ENCODE results near the gene KRT34.

Gene KRT34

DNA sequence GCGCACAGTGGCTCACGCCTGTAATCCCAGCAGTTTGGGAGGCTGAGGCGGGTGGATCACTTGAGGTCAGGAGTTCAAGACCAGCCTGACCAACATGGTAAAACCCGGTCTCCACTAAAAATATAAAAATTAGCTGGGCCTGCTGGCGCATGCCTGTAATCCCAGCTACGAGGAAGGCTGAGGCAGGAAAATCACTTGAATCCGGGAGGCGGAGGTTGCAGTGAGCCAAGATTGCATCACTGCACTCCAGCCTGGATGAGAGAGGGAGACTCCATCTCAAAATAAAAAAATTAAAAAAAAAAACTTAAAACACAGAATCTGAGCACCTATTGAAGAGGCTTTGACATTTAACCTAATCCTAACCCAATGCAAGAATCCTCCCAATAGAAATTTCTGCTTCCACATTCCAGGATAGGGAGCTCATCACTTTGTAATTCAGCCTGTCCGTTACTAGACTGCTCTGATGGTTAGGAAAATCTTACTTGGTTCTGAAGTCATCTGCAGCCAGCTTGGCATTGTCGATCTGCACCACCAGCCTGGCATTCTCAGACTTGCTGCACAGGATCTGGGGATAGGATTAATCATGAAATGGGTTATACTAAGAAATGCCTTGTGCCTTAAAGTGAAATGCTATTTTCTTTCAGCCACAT is 14.6 kb downstream of the KRT34 start:
- TF ChIP-seq FOXP2 (optimal IDR thresholded peaks at IDR 0.05; ENCODE audit: borderline replicate concordance, extremely low read depth, extremely low read length, insufficient read depth): no peak

DNA sequence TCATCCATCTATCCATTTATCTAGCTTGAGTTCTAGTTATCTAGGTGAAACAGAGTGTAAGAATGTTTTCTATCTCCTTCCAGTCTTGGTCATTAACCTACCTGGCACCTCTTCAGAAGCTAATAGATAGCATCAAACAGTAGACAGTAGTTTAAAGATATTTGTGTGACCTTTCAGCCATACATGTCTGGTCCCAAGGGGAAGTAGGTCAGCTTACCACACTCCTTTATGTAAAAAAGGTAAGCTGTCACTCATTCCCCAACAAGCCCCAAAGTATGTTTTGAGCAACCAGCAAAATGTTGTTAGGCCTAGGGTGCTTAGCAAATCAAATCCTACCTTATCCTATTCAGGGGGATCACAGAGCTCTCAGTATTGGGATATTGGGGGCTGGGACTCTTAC is 16.0 kb downstream of the KRT34 start:
- TF ChIP-seq, protein P1, sequence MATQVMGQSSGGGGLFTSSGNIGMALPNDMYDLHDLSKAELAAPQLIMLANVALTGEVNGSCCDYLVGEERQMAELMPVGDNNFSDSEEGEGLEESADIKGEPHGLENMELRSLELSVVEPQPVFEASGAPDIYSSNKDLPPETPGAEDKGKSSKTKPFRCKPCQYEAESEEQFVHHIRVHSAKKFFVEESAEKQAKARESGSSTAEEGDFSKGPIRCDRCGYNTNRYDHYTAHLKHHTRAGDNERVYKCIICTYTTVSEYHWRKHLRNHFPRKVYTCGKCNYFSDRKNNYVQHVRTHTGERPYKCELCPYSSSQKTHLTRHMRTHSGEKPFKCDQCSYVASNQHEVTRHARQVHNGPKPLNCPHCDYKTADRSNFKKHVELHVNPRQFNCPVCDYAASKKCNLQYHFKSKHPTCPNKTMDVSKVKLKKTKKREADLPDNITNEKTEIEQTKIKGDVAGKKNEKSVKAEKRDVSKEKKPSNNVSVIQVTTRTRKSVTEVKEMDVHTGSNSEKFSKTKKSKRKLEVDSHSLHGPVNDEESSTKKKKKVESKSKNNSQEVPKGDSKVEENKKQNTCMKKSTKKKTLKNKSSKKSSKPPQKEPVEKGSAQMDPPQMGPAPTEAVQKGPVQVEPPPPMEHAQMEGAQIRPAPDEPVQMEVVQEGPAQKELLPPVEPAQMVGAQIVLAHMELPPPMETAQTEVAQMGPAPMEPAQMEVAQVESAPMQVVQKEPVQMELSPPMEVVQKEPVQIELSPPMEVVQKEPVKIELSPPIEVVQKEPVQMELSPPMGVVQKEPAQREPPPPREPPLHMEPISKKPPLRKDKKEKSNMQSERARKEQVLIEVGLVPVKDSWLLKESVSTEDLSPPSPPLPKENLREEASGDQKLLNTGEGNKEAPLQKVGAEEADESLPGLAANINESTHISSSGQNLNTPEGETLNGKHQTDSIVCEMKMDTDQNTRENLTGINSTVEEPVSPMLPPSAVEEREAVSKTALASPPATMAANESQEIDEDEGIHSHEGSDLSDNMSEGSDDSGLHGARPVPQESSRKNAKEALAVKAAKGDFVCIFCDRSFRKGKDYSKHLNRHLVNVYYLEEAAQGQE (IDR thresholded peaks at IDR 0.05; ENCODE audit: insufficient read depth in 1 of 2, low read depth in 2 of 2, low read length in 2 of 2): no peak
- TF ChIP-seq FOXP2 (optimal IDR thresholded peaks at IDR 0.05; ENCODE audit: borderline replicate concordance, extremely low read depth, extremely low read length, insufficient read depth) (no peak), TAF1 (IDR thresholded peaks at IDR 0.05; ENCODE audit: borderline replicate concordance, insufficient read depth, low read length) (no peak), SIN3A (IDR thresholded peaks at IDR 0.05; ENCODE audit: borderline replicate concordance, insufficient read depth, low read length) (no peak), POLR2AphosphoS5 (IDR thresholded peaks at IDR 0.05; ENCODE audit: low read depth, low read length) (no peak)

DNA sequence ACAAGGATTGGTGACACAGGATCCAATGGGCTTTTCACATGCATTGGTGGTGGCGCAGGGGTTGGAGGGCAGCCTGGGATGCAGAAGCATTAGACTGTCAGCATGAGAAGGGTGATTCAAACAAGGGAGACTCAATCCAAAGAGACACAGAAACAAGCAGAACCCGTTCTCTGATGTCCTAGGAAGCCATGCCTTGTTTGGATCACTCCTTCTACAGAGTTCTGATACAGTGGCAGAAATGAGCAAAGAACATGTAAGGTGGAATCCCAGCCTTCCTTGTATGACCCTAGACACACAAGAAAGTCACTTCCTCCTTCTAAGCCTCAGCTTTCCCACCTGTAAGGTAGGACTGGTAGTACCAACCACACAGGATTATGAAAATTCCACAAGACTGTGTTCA is 18.2 kb downstream of the KRT34 start:
- TF ChIP-seq, protein P1 (IDR thresholded peaks at IDR 0.05; ENCODE audit: insufficient read depth in 1 of 2, low read depth in 2 of 2, low read length in 2 of 2): no peak
- TF ChIP-seq SIN3A (IDR thresholded peaks at IDR 0.05; ENCODE audit: borderline replicate concordance, insufficient read depth, low read length) (no peak), TAF1 (IDR thresholded peaks at IDR 0.05; ENCODE audit: borderline replicate concordance, insufficient read depth, low read length) (no peak), FOXP2 (optimal IDR thresholded peaks at IDR 0.05; ENCODE audit: borderline replicate concordance, extremely low read depth, extremely low read length, insufficient read depth) (no peak), POLR2AphosphoS5 (IDR thresholded peaks at IDR 0.05; ENCODE audit: low read depth, low read length) (no peak)

DNA sequence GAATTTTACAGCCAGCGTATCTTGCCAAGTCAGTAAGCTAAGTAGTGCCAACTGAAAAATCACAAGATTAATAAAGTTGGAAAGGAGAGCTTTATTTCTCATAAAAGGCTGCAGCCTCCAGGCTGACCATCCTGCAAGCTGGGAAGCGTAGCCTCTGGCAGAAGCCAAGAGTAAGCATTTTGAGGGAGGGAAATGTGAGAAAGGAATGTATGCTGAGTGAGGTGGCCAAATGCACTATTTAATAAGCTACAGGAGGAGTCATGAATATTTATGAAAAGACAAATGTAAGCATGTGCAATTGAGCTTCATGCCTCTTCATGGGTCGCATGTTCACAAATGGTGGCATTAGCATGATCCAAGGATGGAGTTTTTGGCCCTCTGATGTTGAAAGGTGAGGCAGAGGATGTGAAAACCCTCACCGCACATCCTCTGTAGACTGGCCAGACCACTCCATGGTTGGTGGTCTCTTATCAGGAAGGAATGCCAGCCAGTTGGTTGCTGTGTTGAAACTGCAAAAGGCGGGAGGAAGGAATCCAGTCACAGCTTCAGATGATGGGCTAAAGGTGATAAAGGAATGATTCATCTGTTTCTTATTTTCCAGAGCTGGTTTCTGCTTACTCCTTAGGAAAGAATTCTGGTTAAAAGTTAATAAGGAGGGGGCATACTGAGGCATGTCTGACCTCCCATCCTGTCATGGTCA is 21.7 kb downstream of the KRT34 start:
- TF ChIP-seq FOXP2 (optimal IDR thresholded peaks at IDR 0.05; ENCODE audit: borderline replicate concordance, extremely low read depth, extremely low read length, insufficient read depth) (no peak), TAF1 (IDR thresholded peaks at IDR 0.05; ENCODE audit: borderline replicate concordance, insufficient read depth, low read length) (no peak), POLR2AphosphoS5 (IDR thresholded peaks at IDR 0.05; ENCODE audit: low read depth, low read length) (no peak), SIN3A (IDR thresholded peaks at IDR 0.05; ENCODE audit: borderline replicate concordance, insufficient read depth, low read length) (no peak)
- TF ChIP-seq, protein P1 (IDR thresholded peaks at IDR 0.05; ENCODE audit: insufficient read depth in 1 of 2, low read depth in 2 of 2, low read length in 2 of 2): no peak

DNA sequence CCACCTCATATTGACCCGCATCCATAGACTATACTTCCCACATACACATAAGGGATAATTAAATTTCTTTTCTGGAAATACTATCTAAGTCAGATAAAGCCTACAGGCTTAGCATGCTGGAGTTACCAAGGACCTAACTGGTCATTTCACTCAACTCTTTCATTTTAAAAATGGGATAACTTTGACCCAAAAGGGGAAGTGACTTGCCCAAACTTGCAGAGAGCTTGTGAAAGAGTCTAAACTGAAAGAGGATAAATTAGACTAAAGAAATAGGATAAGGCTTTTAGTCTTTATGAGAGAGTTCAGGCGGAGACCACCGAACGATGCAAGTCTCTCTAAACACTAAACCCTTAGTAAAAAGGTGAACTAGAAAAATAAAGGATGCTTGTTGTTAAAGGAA is 27.6 kb downstream of the KRT34 start:
- TF ChIP-seq FOXP2 (optimal IDR thresholded peaks at IDR 0.05; ENCODE audit: borderline replicate concordance, extremely low read depth, extremely low read length, insufficient read depth): no peak
- TF ChIP-seq TAF1 (IDR thresholded peaks at IDR 0.05; ENCODE audit: borderline replicate concordance, insufficient read depth, low read length): no peak
- TF ChIP-seq POLR2AphosphoS5 (IDR thresholded peaks at IDR 0.05; ENCODE audit: low read depth, low read length): no peak
- no peak for TF ChIP-seq SIN3A (IDR thresholded peaks at IDR 0.05; ENCODE audit: borderline replicate concordance, insufficient read depth, low read length)
- TF ChIP-seq, protein P1 (IDR thresholded peaks at IDR 0.05; ENCODE audit: insufficient read depth in 1 of 2, low read depth in 2 of 2, low read length in 2 of 2): no peak
